Natural killer cell (primary cell): ENCODE measurements around the gene GSPT2. TPM values are rescaled to one million over a fixed set of nuclear protein-coding genes. Genes with fewer than 3 reads are reported as not detected.

Experiments used
- ATAC-seq, 3 donors: fragments of 150-1000 bp in 2 of 3; fragments of 200-7000 bp in 1 of 3; cut with Tn5 transposase; 1 replicate in 1 of 3; 2 replicates in 2 of 3; pipeline ENCODE4 v1.10.0; 2021; ENCODE audit warnings: mild to moderate bottlenecking in 2 of 3, moderate library complexity in 2 of 3
- DNase-seq, 2 donors: peaks; one replicate each; pipeline versions ENCODE4 v3.0.0 to v3.0.0-alpha.2; 2013 to 2021; ENCODE audit warnings: mixed read lengths in 1 of 2
- H3K27ac ChIP-seq: one replicate; pipeline ENCODE4 v1.5.1; 2013; ENCODE audit warnings: mild to moderate bottlenecking, low read length
- H3K27me3 ChIP-seq: one replicate; pipeline ENCODE4 v1.6.1; 2013; ENCODE audit warnings: low read length; ENCODE audit not compliant: control insufficient read depth, insufficient read depth
- H3K36me3 ChIP-seq: one replicate; pipeline ENCODE4 v1.6.1; 2013; ENCODE audit warnings: low read length; ENCODE audit not compliant: control insufficient read depth, insufficient read depth
- H3K4me1 ChIP-seq: one replicate; pipeline ENCODE4 v1.6.1; 2013; ENCODE audit warnings: low read length; ENCODE audit not compliant: control insufficient read depth, insufficient read depth
- H3K4me3 ChIP-seq: one replicate; pipeline ENCODE4 v1.5.1; 2013; ENCODE audit warnings: low read length
- H3K9me3 ChIP-seq: one replicate; pipeline ENCODE4 v1.6.1; 2013; ENCODE audit warnings: low read length; ENCODE audit not compliant: control insufficient read depth, insufficient read depth
- H3K27ac Mint-ChIP-seq, 2 donors: one replicate each; pipeline ENCODE4 v1.8.0; 2022; ENCODE audit warnings: mild to moderate bottlenecking in 2 of 2, mixed read lengths in 2 of 2, moderate library complexity in 1 of 2
- H3K27me3 Mint-ChIP-seq, 2 donors: one replicate each; pipeline ENCODE4 v1.8.0; 2022; ENCODE audit warnings: low read depth in 2 of 2, mixed read lengths in 2 of 2
- H3K36me3 Mint-ChIP-seq: one replicate; pipeline ENCODE4 v1.8.0; 2022; ENCODE audit warnings: mixed read lengths
- H3K4me1 Mint-ChIP-seq, 2 donors: one replicate each; pipeline ENCODE4 v1.8.0; 2022; ENCODE audit warnings: mixed read lengths in 2 of 2
- H3K4me3 Mint-ChIP-seq: one replicate; pipeline ENCODE4 v1.8.0; 2022; ENCODE audit warnings: mild to moderate bottlenecking, moderate library complexity, mixed read lengths
- H3K9me3 Mint-ChIP-seq, 2 donors: one replicate each; pipeline ENCODE4 v1.8.0; 2022; ENCODE audit warnings: mixed read lengths in 2 of 2
- WGBS: methylation state at CpG from one replicate; pipeline ENCODE4 v1.1.7; 2013; ENCODE audit warnings: missing lambda C conversion rate; ENCODE audit not compliant: insufficient coverage; 5-methylcytosine and 5-hydroxymethylcytosine counted together
- intact Hi-C: fragments of 100-400 bp; cut with micrococcal nuclease; formaldehyde crosslinking; loops from one replicate; pipeline ENCODE4 v1.14.2; 2022
- total RNA-seq, 4 donors: library from RNA; stranded (reverse); fragments of 120-200 nt in 1 of 4; gene quantifications; one replicate each; pipeline versions ENCODE4 v1.2.3 to v1.2.4, GENCODE V29; 2013 to 2022
- TF ChIP-seq, protein P1 (sequence below): fragments of 200-600 bp; IDR thresholded peaks from one replicate; pipeline ENCODE4 v1.8.0; 2022; ENCODE audit warnings: antibody characterized with exemption

Gene GSPT2
- total RNA-seq, 3 donors from 2014 or later (not counting 1 experiment from before 2014, with no cell fraction given) = 8.0 to 8.5 (median 8.2) TPM

DNA sequence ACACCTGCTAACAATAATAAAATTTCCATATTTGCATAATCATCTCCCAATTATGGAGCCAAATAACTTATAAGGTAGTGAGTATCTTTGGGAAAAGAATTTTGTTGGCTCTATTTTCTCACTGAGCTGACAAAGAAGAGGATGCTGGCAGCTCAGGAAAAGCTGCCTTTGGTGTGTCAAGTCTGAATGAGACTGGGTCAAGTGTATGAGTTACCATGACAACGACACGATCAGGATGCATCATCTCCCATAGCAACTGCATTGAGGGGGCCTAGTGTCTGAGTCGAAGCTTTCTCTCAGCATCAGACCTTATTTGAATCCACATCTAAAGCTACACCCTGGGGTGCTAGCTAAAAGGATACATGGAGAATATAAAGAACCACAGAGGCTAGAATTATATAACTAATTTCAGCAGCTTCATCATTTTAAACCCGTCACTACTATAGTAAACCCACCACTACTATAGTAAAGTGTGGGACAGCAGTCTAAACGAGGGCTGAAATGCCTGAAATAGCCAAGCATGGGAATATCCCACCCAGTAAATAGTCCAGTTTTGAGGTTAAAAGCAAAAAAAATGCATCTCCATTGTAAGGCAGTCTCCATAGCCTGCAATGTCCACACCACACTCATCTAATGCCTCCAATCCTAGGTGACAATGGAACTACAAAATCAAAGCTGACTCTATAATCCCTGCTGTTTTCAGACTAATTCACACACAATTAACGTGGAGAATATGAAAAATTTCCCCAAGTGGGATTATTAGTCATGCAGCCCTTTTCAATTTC is 16.0 kb downstream of the GSPT2 start:
- Histone ChIP-seq H3K27me3 (no peaks in the 10 kb centered on the region), H3K27ac (no peak overlapping the region), H3K4me1 (no peaks in the 10 kb centered on the region), H3K36me3 (no peaks in the 10 kb centered on the region), H3K4me3 (no peak overlapping the region), H3K9me3 (no peaks in the 10 kb centered on the region)
- Mint-ChIP-seq H3K27ac (no peak overlapping the region), H3K4me1 (no peaks in the 10 kb centered on the region), H3K36me3 (no peaks in the 10 kb centered on the region), H3K9me3 (no peaks in the 10 kb centered on the region), H3K4me3 (no peak overlapping the region), H3K27me3 (peaks cover 6 to 35% of the 10 kb centered on the region in 2 donors)
- ATAC-seq (no peak), DNase-seq (no peak)
- TF ChIP-seq, protein P1, sequence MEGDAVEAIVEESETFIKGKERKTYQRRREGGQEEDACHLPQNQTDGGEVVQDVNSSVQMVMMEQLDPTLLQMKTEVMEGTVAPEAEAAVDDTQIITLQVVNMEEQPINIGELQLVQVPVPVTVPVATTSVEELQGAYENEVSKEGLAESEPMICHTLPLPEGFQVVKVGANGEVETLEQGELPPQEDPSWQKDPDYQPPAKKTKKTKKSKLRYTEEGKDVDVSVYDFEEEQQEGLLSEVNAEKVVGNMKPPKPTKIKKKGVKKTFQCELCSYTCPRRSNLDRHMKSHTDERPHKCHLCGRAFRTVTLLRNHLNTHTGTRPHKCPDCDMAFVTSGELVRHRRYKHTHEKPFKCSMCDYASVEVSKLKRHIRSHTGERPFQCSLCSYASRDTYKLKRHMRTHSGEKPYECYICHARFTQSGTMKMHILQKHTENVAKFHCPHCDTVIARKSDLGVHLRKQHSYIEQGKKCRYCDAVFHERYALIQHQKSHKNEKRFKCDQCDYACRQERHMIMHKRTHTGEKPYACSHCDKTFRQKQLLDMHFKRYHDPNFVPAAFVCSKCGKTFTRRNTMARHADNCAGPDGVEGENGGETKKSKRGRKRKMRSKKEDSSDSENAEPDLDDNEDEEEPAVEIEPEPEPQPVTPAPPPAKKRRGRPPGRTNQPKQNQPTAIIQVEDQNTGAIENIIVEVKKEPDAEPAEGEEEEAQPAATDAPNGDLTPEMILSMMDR = no peak
- WGBS = 70% methylated on average over 5 of the region's 6 CpGs
- intact Hi-C loops = no loop called here

DNA sequence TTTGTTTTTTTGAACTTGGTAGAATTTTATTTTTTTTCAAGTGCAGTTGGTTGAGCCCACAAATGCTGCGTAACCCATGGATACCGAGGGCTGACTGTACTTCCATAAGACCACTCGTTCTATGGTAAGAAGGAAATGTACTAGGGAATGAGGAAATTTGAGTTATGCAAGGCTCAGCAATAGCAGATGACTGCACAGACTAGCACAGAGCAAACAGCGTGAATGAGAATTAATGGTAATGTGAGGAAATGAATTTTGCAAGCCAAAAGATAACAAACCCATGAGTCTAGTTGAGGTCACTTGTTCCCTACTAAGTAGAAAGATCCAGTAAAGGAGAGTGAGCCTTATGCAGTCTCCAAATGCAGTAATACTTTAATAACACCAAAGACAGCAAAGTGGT is 17.4 kb downstream of the GSPT2 start:
- Mint-ChIP-seq H3K36me3 (no peaks in the 10 kb centered on the region), H3K27me3 (peaks cover 7 to 32% of the 10 kb centered on the region in 2 donors), H3K4me3 (no peak overlapping the region), H3K27ac (no peak overlapping the region), H3K9me3 (no peaks in the 10 kb centered on the region), H3K4me1 (no peaks in the 10 kb centered on the region)
- no peak for ATAC-seq
- WGBS = 90% methylated on average over 4 of the region's 4 CpGs
- no peaks in the 10 kb centered on the region for H3K27me3 ChIP-seq
- TF ChIP-seq, protein P1 = no peak
- no peak overlapping the region for H3K27ac ChIP-seq
- no peak for DNase-seq
- no peak overlapping the region for H3K4me3 ChIP-seq
- intact Hi-C loops = no loop called here
- H3K4me1 ChIP-seq = no peaks in the 10 kb centered on the region
- no peaks in the 10 kb centered on the region for H3K36me3 ChIP-seq
- no peaks in the 10 kb centered on the region for H3K9me3 ChIP-seq

DNA sequence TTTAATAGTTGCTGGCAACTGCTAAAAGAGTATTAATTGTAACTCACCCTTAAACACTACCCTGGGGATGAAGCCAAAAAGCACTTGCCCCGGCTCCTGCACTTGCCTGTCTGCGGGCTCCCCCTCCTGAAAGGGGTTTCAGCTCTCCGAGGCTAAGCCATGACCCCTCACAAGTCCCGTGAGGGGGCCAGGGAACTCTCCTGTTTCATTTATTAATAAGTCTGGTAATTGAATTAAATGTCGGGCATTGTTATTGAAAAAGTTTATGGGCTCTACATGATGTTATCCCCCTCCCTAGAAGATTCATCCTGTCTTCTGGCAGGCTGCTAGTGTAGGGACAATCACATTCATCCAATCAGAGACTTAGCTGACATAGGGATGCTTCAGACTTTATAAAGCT is 23.3 kb downstream of the GSPT2 start:
- intact Hi-C loops = no loop called here
- Mint-ChIP-seq H3K27me3 (peaks cover 8 to 31% of the 10 kb centered on the region in 2 donors), H3K36me3 (no peaks in the 10 kb centered on the region), H3K27ac (no peak overlapping the region), H3K4me1 (no peaks in the 10 kb centered on the region), H3K9me3 (no peaks in the 10 kb centered on the region), H3K4me3 (no peak overlapping the region)
- Histone ChIP-seq H3K4me3 (no peak overlapping the region), H3K27ac (no peak overlapping the region), H3K9me3 (no peaks in the 10 kb centered on the region), H3K27me3 (no peaks in the 10 kb centered on the region), H3K36me3 (no peaks in the 10 kb centered on the region), H3K4me1 (no peaks in the 10 kb centered on the region)
- DNase-seq (no peak), ATAC-seq (no peak)
- WGBS = 93% methylated on average over 3 of the region's 5 CpGs
- TF ChIP-seq, protein P1 = no peak

DNA sequence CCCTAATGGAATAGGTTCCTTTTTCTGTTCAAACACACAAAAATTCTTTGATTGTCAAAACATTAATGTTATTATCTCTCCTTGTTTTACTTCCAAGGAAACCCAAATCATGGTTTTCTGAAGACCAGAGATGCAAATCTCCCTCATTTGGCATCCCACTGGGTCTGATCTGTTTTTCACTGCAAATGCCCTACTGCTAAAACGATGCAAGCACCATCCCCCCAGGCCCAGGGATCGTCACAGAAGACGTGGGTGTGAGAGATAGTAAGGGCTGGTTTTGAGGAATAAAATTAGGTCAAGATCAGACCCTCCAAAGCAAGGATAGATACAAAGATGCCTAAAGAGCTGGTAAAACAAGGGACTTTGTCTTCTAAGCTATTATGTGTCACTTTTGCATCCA is 33.6 kb downstream of the GSPT2 start:
- no peak overlapping the region for H3K4me3 ChIP-seq
- no peaks in the 10 kb centered on the region for H3K4me1 ChIP-seq
- no peaks in the 10 kb centered on the region for H3K9me3 ChIP-seq
- ATAC-seq = no peak
- intact Hi-C loops = no loop called here
- H3K27ac Mint-ChIP-seq = no peak overlapping the region
- no peaks in the 10 kb centered on the region for H3K4me1 Mint-ChIP-seq
- H3K4me3 Mint-ChIP-seq = no peak overlapping the region
- no peak for DNase-seq
- TF ChIP-seq, protein P1 = no peak
- WGBS = no CpG with 5 or more reads among the region's 3 CpGs
- no peaks in the 10 kb centered on the region for H3K36me3 ChIP-seq
- no peaks in the 10 kb centered on the region for H3K27me3 ChIP-seq
- H3K9me3 Mint-ChIP-seq = no peaks in the 10 kb centered on the region
- H3K27me3 Mint-ChIP-seq = peaks cover 9 to 42% of the 10 kb centered on the region in 2 donors
- H3K27ac ChIP-seq = no peak overlapping the region
- H3K36me3 Mint-ChIP-seq = no peaks in the 10 kb centered on the region
